HG03442 (cell line): Measurements from ENCODE around the gene KIFC1.

ENCODE experiments used
- ATAC-seq: cut with Tn5 transposase; IDR thresholded peaks from one replicate; pipeline ENCODE4 v1.9.1; 2021; ENCODE audit warnings: mild to moderate bottlenecking, moderate library complexity; ENCODE audit not compliant: unreplicated experiment

KIFC1 gene

GRCh38 chr6:33410050-33410710 is 18.6 kb downstream of the KIFC1 start:
- ATAC-seq: peak; percentile 78

GRCh38 chr6:33410711-33411631 is 19.3 kb downstream of the KIFC1 start, which contains the start of gene PHF1:
Gene PHF1 (plus strand): TSS chr6:33411014. CDS start chr6:33412264, 1,250 bp downstream.
- ATAC-seq: peak; percentile 10

- ATAC-seq: no peak
These were observed 20.0 kb downstream of the KIFC1 start for GRCh38 chr6:33411632-33412005.

- no peak for ATAC-seq
These were observed 20.8 kb downstream of the KIFC1 start for GRCh38 chr6:33412140-33413009.

GRCh38 chr6:33413241-33414120 is 21.9 kb downstream of the KIFC1 start:
- ATAC-seq: no peak

- no peak for ATAC-seq
These were observed 23.1 kb downstream of the KIFC1 start for GRCh38 chr6:33414592-33415271.

- ATAC-seq: no peak
These were observed 24.2 kb downstream of the KIFC1 start for GRCh38 chr6:33415831-33416230.

GRCh38 chr6:33416386-33417127 is 24.9 kb downstream of the KIFC1 start:
- ATAC-seq: no peak

GRCh38 chr6:33417128-33417902 is 25.7 kb downstream of the KIFC1 start:
- no peak for ATAC-seq

- ATAC-seq: peak; percentile 85
These were observed 26.5 kb downstream of the KIFC1 start, which contains the start of gene CUTA for GRCh38 chr6:33417903-33418689. Gene CUTA (minus strand): TSS chr6:33418107. CDS start chr6:33418000, 107 bp downstream.

GRCh38 chr6:33418690-33419291 is 27.2 kb downstream of the KIFC1 start:
- ATAC-seq: no peak

GRCh38 chr6:33419580-33420490 is 28.2 kb downstream of the KIFC1 start, which contains the start of gene SYNGAP1:
Gene SYNGAP1 (plus strand): TSS chr6:33420065. CDS start chr6:33420265, 200 bp downstream.
- no peak for ATAC-seq

GRCh38 chr6:33420491-33421343 is 29.1 kb downstream of the KIFC1 start:
- ATAC-seq: no peak

GRCh38 chr6:33421344-33421643 is 29.7 kb downstream of the KIFC1 start:
- no peak for ATAC-seq

- ATAC-seq: no peak
These were observed 32.2 kb downstream of the KIFC1 start for GRCh38 chr6:33423777-33424176.
